Erythroblast (primary cell): ENCODE measurements around the gene RREB1.

Source experiments
- GATA1 ChIP-seq: IDR thresholded peaks from 2 replicates; pipeline ENCODE4 v1.6.1; 2011; ENCODE audit warnings: low read depth, mild to moderate bottlenecking, control low read depth, low read length, moderate library complexity
- POLR2A ChIP-seq: IDR thresholded peaks from 2 replicates; pipeline ENCODE4 v1.6.1; 2011; ENCODE audit warnings: mild to moderate bottlenecking, low read length

- TF ChIP-seq POLR2A (no peak), GATA1 (no peak)
Observed at GRCh38 chr6:7256785-7257184, 149.0 kb downstream of the RREB1 start.
